ENCODE data around the gene ZNG1C. TPM values are rescaled to one million over a fixed set of nuclear protein-coding genes. Genes with fewer than 3 reads are reported as not detected.

The ZNG1C gene
- total RNA-seq, 2 donors from 2014 or later: 10.2 to 35.7 TPM

Other genes starting within 250 kb of the ZNG1C start
- gene FOXD4L3, start 60.9 kb downstream of the ZNG1C start, total RNA-seq: under 1 TPM in 1 of 2 donors, not detected in 1; 0.78 TPM
- 10 to 100 TPM; 79.3 to 94.1 TPM for gene PGM5, start 114.6 kb downstream of the ZNG1C start, total RNA-seq